SK-N-SH treated with all-trans-retinoic acid at 6 μM for 48 hours (cell line): ENCODE measurements around the gene PHLDA1.

ENCODE experiments used
- ATAC-seq: fragments of 200-7000 bp; cut with Tn5 transposase; 3 replicates; pipeline ENCODE4 v1.9.1; 2020; ENCODE audit warnings: mild to moderate bottlenecking, moderate library complexity
- ARNTL ChIP-seq: fragments of 450-650 bp; formaldehyde crosslinking; IDR thresholded peaks from 2 replicates; pipeline ENCODE4 v1.5.0; 2020; ENCODE audit warnings: low read depth, mild to moderate bottlenecking, moderate library complexity, borderline replicate concordance
- BACH2 ChIP-seq: fragments of 250-450 bp; sonication (Bioruptor Pico); IDR thresholded peaks from 2 replicates; pipeline ENCODE4 v1.9.0; 2021; ENCODE audit warnings: mild to moderate bottlenecking, borderline replicate concordance
- CREB5 ChIP-seq: fragments of 250-450 bp; sonication (Bioruptor Pico); IDR thresholded peaks from 2 replicates; pipeline ENCODE4 v1.5.1; 2020; ENCODE audit warnings: low read depth, mild to moderate bottlenecking, moderate library complexity
- CSDC2 ChIP-seq: fragments of 250-450 bp; sonication (Bioruptor Pico); IDR thresholded peaks from 2 replicates; pipeline ENCODE4 v1.5.0; 2020; ENCODE audit warnings: mild to moderate bottlenecking, moderate library complexity
- CSRNP3 ChIP-seq: fragments of 250-450 bp; sonication (Bioruptor Pico); IDR thresholded peaks from 2 replicates; pipeline ENCODE4 v1.5.1; 2021; ENCODE audit warnings: mild to moderate bottlenecking, moderate library complexity
- ESRRG ChIP-seq: fragments of 250-450 bp; sonication (Bioruptor Pico); IDR thresholded peaks from 2 replicates; pipeline ENCODE4 v1.6.1; 2021; ENCODE audit warnings: mild to moderate bottlenecking
- GLIS3 ChIP-seq: fragments of 250-450 bp; sonication (Bioruptor Pico); IDR thresholded peaks from 2 replicates; pipeline ENCODE4 v1.5.0; 2020; ENCODE audit warnings: mild to moderate bottlenecking, moderate library complexity
- ISL1 ChIP-seq: fragments of 250-450 bp; sonication (Bioruptor Pico); IDR thresholded peaks from 2 replicates; pipeline ENCODE4 v2.1.2; 2022; ENCODE audit warnings: mild to moderate bottlenecking, moderate library complexity
- OSR1 ChIP-seq: fragments of 250-450 bp; sonication (Bioruptor Pico); IDR thresholded peaks from 2 replicates; pipeline ENCODE4 v1.8.0; 2022; ENCODE audit warnings: moderate library complexity, mild to moderate bottlenecking, inconsistent platforms
- PATZ1 ChIP-seq: fragments of 250-450 bp; sonication (Bioruptor Pico); IDR thresholded peaks from 2 replicates; pipeline ENCODE4 v1.8.0; 2020; ENCODE audit warnings: mild to moderate bottlenecking, moderate library complexity, borderline replicate concordance
- POU6F1 ChIP-seq: fragments of 250-450 bp; sonication (Bioruptor Pico); IDR thresholded peaks from 2 replicates; pipeline ENCODE4 v1.8.0; 2021; ENCODE audit warnings: low read depth, mild to moderate bottlenecking, moderate library complexity, borderline replicate concordance
- PPARA ChIP-seq: fragments of 250-450 bp; sonication (Bioruptor Pico); IDR thresholded peaks from 2 replicates; pipeline ENCODE4 v1.5.0; 2020; ENCODE audit warnings: mild to moderate bottlenecking, borderline replicate concordance
- RARB ChIP-seq: fragments of 250-450 bp; sonication (Bioruptor Pico); IDR thresholded peaks from 2 replicates; pipeline ENCODE4 v1.8.0; 2021; ENCODE audit warnings: mild to moderate bottlenecking, moderate library complexity
- SNAI2 ChIP-seq: fragments of 250-450 bp; sonication (Bioruptor Pico); IDR thresholded peaks from 2 replicates; pipeline ENCODE4 v1.5.0; 2020; ENCODE audit warnings: mild to moderate bottlenecking, moderate library complexity
- TCF4 ChIP-seq: fragments of 250-450 bp; sonication (Bioruptor Pico); IDR thresholded peaks from 2 replicates; pipeline ENCODE4 v1.8.0; 2021; ENCODE audit warnings: mild to moderate bottlenecking, moderate library complexity, borderline replicate concordance
- TOX ChIP-seq: fragments of 250-450 bp; sonication (Bioruptor Pico); IDR thresholded peaks from 2 replicates; pipeline ENCODE4 v1.8.0; 2021; ENCODE audit warnings: mild to moderate bottlenecking, moderate library complexity, borderline replicate concordance
- ZC3H10 ChIP-seq: fragments of 250-450 bp; sonication (Bioruptor Pico); IDR thresholded peaks from 2 replicates; pipeline ENCODE4 v1.5.1; 2021; ENCODE audit warnings: mild to moderate bottlenecking, moderate library complexity
- ZFP3 ChIP-seq: fragments of 250-450 bp; sonication (Bioruptor Pico); IDR thresholded peaks from 2 replicates; pipeline ENCODE4 v1.5.0; 2020; ENCODE audit warnings: mild to moderate bottlenecking, moderate library complexity
- ZNF565 ChIP-seq: fragments of 450-650 bp; formaldehyde crosslinking; conservative IDR thresholded peaks from 2 replicates; pipeline ENCODE4 v1.5.0; 2020; ENCODE audit warnings: low read depth, mild to moderate bottlenecking, moderate library complexity
- ZNF70 ChIP-seq: fragments of 450-650 bp; formaldehyde crosslinking; IDR thresholded peaks from 2 replicates; pipeline ENCODE4 v1.5.0; 2020; ENCODE audit warnings: mild to moderate bottlenecking, moderate library complexity
- ZNF8 ChIP-seq: fragments of 450-650 bp; formaldehyde crosslinking; IDR thresholded peaks from 2 replicates; pipeline ENCODE4 v1.5.0; 2020; ENCODE audit warnings: mild to moderate bottlenecking, moderate library complexity

The PHLDA1 gene

GRCh38 chr12:75997658-75998057, 33.9 kb downstream of the PHLDA1 start:
- TF ChIP-seq CSRNP3 (CRISPR knock-in tag) (no peak), SNAI2 (CRISPR knock-in tag) (no peak), TCF4 (CRISPR knock-in tag) (no peak), ISL1 (CRISPR knock-in tag) (no peak), CREB5 (CRISPR knock-in tag) (no peak), ZFP3 (CRISPR knock-in tag) (no peak), ZNF70 (CRISPR knock-in tag) (no peak), POU6F1 (CRISPR knock-in tag) (no peak)
- no peak for ATAC-seq

GRCh38 chr12:75996861-75997447, 34.6 kb downstream of the PHLDA1 start:
- no peak for TF ChIP-seq CSRNP3 (CRISPR knock-in tag)
- no peak for TF ChIP-seq CREB5 (CRISPR knock-in tag)
- TF ChIP-seq SNAI2 (CRISPR knock-in tag), result no peak
- TF ChIP-seq ESRRG (CRISPR knock-in tag), result no peak
- no peak for TF ChIP-seq BACH2 (CRISPR knock-in tag)
- no peak for TF ChIP-seq PATZ1 (CRISPR knock-in tag)
- no peak for TF ChIP-seq CSDC2 (CRISPR knock-in tag)
- TF ChIP-seq ZNF8 (CRISPR knock-in tag), result no peak
- TF ChIP-seq ZC3H10 (CRISPR knock-in tag), result no peak
- TF ChIP-seq ZNF565 (CRISPR knock-in tag), result no peak
- TF ChIP-seq ZFP3 (CRISPR knock-in tag), result no peak
- TF ChIP-seq GLIS3 (CRISPR knock-in tag), result no peak
- ATAC-seq, result no peak; the same call in 2 of the 3 replicates

- no peak for ATAC-seq
- no peak for TF ChIP-seq ZNF565 (CRISPR knock-in tag)
- no peak for TF ChIP-seq CSRNP3 (CRISPR knock-in tag)
- TF ChIP-seq PPARA (CRISPR knock-in tag), result no peak
- no peak for TF ChIP-seq ESRRG (CRISPR knock-in tag)
- no peak for TF ChIP-seq ARNTL
- TF ChIP-seq ZNF70 (CRISPR knock-in tag), result no peak
- TF ChIP-seq PATZ1 (CRISPR knock-in tag), result no peak
- TF ChIP-seq TCF4 (CRISPR knock-in tag), result no peak
- TF ChIP-seq SNAI2 (CRISPR knock-in tag), result no peak
- TF ChIP-seq GLIS3 (CRISPR knock-in tag), result no peak
- no peak for TF ChIP-seq CREB5 (CRISPR knock-in tag)
- TF ChIP-seq TOX (CRISPR knock-in tag), result no peak
- TF ChIP-seq ISL1 (CRISPR knock-in tag), result no peak
- TF ChIP-seq ZNF8 (CRISPR knock-in tag), result no peak
- no peak for TF ChIP-seq ZC3H10 (CRISPR knock-in tag)
- TF ChIP-seq OSR1 (CRISPR knock-in tag), result no peak
- no peak for TF ChIP-seq RARB (CRISPR knock-in tag)
- TF ChIP-seq BACH2 (CRISPR knock-in tag), result no peak
Observed at GRCh38 chr12:75995691-75996090, 35.9 kb downstream of the PHLDA1 start.
